DMS 273 (cell line): Measurements from ENCODE around the gene FLNB.

Experiments used
- DNase-seq: peaks from one replicate; lab custom pipeline; 2025; ENCODE audit not compliant: unreplicated experiment; lab: John Stamatoyannopoulos, UW

FLNB gene

GRCh38 chr3:58130591-58130990 is 122.4 kb downstream of the FLNB start:
- DNase-seq = no peak

- no peak for DNase-seq
Observed at GRCh38 chr3:58131101-58131825, 123.0 kb downstream of the FLNB start.

GRCh38 chr3:58132850-58133249 is 124.6 kb downstream of the FLNB start:
- no peak for DNase-seq

GRCh38 chr3:58134468-58134867 is 126.2 kb downstream of the FLNB start:
- DNase-seq = no peak

GRCh38 chr3:58135712-58136543 is 127.7 kb downstream of the FLNB start:
- DNase-seq = no peak

GRCh38 chr3:58137306-58137705 is 129.1 kb downstream of the FLNB start:
- no peak for DNase-seq

GRCh38 chr3:58141766-58142345 is 133.6 kb downstream of the FLNB start:
- DNase-seq = peak; percentile 7

- DNase-seq = no peak
Observed at GRCh38 chr3:58143417-58144055, 135.3 kb downstream of the FLNB start.

GRCh38 chr3:58144478-58145325 is 136.5 kb downstream of the FLNB start:
- peak; percentile 20 for DNase-seq

- peak; percentile 13 for DNase-seq
Observed at GRCh38 chr3:58148049-58148448, 139.8 kb downstream of the FLNB start.

- no peak for DNase-seq
Observed at GRCh38 chr3:58150130-58150809, 142.0 kb downstream of the FLNB start.

GRCh38 chr3:58150810-58151199 is 142.6 kb downstream of the FLNB start:
- no peak for DNase-seq

GRCh38 chr3:58151637-58152036 is 143.4 kb downstream of the FLNB start:
- no peak for DNase-seq

GRCh38 chr3:58152225-58153015 is 144.2 kb downstream of the FLNB start:
- no peak for DNase-seq

- DNase-seq = no peak
Observed at GRCh38 chr3:58153371-58153770, 145.1 kb downstream of the FLNB start.

- DNase-seq = peak; percentile 19
Observed at GRCh38 chr3:58154626-58155449, 146.6 kb downstream of the FLNB start.

GRCh38 chr3:58155838-58156237 is 147.6 kb downstream of the FLNB start:
- DNase-seq = no peak

GRCh38 chr3:58157700-58158099 is 149.5 kb downstream of the FLNB start:
- peak; percentile 67 for DNase-seq
